CD4-positive, alpha-beta T cell treated with Interleukin-12 subunit alpha and Interleukin-12 subunit beta, for 1 hour (primary cell): Measurements from ENCODE around the gene ANO1.
"Not testable (repeated sequence)": the region's sequence is repeated elsewhere in the genome, so short reads cannot be mapped to it uniquely, and the experiment has no call there.

ENCODE experiments used
- DNase-seq: peaks from one replicate; pipeline ENCODE4 v3.0.0-alpha.2; 2020

The ANO1 gene

DNA sequence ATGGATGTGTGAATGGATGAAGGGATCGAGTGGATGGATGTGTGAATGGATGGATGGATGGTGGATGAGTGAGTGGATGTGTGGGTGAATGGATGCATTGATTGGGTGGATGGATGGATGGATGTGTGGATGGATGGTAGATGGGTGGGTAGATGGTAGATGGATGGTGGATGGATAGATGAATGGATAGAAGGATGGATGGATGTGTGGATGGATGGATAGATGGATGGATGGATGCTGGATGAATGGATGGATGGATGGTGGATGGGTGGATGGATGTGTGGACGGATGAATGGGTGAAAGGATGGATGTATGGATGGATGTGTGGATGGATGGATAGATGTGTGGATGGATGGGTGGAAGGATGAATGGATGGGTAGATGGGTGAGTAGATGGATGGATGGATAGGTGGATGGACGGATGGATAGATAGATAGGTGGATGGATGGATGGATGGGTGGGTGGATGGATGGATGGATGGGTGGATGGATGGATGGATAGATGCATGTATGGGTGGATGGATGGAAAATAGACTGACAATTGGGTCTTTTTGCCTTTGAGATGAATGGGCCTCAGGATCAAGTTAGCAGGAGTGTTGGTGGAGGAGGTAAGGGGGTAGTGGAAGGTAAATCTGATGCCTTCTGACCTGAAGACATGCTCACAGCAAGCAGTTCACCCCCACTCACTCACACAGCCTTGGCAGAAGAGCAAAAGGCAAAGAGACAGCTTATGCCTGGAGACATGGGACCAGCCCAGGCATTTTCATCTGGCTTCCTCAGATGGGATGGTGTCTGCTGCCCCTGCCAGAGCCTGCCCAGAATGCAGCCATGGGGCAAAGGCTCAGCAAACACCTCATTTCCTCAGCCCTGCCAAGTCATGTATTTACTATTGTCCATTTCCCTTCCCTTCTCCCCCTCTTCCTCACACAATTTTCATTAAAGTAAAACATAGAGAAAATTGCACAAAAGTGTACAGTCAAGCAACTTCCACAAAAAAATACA, 117.0 kb downstream of the ANO1 start:
- no peak for DNase-seq

DNA sequence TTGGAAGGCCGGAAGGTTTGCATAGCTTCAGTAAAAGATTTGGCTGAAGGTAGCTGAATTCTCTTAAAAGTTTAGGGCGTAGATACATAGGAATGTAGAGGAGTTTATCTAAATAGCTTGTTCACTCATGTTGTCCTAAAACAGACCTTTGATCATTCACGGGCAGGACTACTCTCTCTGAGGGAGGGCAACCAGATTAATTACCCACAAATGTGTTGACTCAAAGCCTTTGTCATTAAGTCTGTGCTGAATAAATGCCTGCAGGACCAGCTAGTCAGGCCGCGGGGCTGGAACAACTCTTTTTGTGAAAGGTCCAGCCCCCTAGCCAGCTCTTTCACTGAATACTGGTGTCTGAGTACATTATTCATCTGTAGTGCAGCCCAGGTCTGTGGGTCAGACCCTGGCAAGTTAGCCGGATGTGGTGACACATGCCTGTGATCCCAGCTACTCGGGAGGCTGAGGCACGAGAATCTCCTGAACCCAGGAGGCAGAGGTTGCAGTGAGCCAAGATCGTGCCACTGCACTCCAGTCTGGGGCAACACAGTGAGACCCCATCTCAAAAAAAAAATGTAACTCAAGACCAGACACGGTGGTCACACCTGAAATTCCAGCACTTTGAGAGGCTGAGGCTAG, 122.2 kb downstream of the ANO1 start:
- no peak for DNase-seq

DNA sequence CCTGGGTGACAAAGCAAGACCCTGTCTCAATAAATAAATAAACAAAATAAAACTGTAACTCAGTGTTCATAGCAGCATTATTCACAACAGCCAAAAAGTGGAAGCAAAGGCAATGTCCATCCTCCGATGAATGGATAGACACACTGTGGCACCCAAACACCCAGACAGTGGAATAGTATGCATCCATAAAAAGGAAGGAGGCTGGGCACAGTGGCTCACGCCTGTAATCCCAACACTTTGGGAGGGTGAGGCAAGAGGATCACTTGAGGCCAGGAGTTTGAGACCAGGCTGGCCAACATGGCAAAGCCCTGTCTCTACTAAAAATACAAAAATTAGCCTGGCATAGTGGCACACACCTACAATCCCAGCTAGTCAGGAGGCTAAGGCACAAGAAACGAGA, 122.9 kb downstream of the ANO1 start:
- not testable (repeated sequence) for DNase-seq

DNA sequence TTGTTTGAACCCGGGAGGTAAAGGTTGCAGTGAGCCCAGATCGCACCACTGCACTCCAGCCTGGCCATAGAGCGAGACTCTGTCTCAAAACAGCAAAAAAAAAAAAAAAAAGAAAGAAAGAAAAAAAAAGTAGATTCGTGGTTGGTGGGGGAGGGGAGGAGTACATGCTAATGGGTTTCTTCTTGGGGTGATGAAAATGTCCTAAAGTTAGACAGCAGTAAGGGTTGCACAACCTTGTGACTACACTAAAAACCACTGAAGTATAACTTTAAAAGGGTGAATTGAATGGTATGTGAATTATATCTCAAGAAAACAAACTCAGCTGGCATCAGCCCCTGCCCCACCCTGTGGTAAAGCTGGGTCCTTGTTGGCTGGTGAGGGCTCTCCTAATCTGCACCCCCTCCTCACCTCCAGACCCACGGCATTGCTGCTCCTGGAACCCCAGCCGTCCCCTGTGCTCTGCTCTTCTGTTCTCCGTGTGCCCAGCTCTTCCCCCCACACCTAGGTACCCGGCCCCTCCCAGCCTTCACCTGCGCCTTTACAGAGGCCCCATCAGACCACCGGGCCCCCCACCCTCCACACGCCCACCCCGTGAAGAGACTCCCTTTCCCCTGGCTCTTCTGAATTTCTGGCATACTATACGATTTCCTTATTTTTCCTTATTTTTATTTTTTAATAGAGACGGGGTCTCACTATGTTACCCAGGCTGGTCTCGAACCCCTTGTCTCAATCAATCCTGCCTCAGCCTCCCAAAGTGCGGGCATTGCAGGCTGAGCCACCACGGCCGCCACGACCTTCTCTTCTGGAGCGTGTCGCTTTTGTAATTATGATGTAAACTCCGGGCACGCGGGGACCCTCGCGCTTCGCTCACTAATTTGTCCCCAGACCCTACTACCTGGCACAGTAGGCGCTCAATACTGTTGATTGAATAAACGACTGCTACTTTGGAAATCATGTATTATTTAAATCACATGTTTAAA, 124.1 kb downstream of the ANO1 start:
- no peak for DNase-seq

DNA sequence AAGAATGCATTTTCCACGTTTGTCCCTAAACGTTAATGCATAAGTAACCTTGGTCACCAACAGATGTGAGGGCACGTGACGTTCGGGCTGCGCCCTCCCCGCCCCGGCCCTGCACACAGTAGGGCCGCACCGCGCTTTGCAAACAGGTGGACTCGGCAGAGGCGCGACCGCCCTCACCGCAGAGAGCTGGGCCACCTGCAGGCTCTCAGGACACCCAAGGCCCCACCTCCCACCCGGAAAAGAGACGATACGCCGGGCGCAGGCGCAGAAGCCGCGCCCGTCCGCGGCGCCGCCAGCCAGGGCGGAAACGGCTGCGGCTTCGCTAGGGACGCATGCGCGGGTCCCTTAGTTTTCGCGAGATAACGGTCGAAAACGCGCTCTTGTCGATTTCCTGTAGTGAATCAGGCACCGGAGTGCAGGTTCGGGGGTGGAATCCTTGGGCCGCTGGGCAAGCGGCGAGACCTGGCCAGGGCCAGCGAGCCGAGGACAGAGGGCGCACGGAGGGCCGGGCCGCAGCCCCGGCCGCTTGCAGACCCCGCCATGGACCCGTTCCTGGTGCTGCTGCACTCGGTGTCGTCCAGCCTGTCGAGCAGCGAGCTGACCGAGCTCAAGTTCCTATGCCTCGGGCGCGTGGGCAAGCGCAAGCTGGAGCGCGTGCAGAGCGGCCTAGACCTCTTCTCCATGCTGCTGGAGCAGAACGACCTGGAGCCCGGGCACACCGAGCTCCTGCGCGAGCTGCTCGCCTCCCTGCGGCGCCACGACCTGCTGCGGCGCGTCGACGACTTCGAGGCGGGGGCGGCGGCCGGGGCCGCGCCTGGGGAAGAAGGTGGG, 125.0 kb downstream of the ANO1 start, which contains the start of gene FADD:
TSS of gene FADD (plus strand) at position 377 of the 831 bp plus-strand sequence. CDS start at position 541, 164 bp downstream.
- DNase-seq, result peak; percentile 94

DNA sequence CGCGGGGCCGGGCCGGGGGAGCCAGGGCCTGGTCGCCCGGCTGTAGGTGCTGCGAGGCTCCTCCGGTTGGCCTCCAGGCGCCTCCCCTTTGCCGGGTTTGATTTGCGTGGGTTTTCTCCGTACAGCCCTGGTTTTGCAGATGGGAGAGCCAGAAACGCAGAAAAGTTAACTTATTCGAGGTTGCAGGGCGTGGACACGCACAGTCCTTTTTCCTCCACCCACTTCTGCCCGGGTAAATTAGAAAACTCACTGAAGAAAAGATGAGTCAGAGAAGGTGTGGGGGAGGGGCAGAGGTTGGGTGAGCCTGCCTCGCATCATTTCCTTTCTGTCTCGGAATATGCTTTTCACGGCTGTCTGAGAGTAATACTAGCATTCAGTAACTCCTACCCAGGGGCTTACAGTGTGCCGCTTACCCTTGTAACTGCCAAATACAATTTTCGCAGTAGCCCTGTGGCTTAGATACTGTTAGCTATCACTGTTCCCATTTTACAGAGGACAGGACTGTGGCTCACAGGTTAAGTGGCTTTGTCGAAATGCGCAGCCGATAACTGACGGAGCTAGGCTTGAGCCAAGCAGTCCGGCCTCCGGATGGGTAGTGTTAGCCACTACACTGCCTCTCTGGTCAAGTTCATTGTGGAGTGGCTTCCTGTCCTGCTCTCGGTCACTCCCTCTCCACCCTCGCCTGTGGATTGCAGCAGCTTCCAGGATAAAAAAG, 125.8 kb downstream of the ANO1 start:
- peak; percentile 91 for DNase-seq

DNA sequence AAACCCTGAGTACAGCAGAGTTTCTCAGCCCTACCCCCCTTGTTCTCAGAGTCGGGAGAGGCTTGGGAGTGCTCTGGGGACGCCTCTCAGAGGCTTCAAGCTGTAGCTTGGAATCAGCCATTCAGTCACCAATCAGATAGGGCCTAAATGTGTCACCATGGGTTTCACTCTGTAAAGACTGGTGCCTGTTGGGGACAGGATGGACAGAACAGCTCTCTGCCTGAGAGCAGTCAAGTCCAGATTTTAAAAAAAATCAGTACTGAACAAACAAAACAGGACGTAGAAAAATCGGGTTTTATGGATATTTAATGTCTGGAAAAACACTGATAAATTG, 126.3 kb downstream of the ANO1 start:
- peak; percentile 24 for DNase-seq

DNA sequence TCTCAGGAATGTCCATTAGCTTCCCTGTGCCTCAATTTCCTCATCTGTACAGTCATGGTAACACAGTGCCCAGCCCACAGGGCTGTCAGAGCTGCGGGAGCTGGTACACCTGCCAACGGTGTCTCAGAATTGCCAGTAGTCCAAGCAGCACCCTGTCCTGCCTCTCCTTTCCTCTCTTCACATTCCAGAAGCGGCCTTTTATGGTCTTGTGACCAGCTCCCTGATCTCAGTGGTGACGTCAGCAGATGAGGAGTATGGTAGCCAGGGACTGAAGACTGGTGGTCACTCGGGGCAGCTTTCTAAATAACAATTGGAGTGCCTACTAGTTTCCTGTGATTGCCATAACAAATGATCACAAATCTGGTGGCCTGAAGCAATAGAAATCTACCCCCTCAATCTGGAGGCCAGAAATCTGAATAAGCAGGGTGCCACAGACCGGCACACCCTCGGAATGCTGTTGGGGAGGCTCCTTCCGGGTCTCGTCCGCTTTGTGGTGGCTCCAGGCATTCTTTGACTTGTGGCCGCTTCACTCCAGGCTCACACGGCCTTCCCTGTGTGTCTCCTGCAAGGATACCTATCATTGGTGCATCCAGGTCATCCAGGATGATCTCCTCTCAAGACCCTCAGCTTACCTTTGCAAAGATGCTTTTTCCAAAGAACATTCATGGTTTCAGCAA, 127.1 kb downstream of the ANO1 start:
- no peak for DNase-seq

DNA sequence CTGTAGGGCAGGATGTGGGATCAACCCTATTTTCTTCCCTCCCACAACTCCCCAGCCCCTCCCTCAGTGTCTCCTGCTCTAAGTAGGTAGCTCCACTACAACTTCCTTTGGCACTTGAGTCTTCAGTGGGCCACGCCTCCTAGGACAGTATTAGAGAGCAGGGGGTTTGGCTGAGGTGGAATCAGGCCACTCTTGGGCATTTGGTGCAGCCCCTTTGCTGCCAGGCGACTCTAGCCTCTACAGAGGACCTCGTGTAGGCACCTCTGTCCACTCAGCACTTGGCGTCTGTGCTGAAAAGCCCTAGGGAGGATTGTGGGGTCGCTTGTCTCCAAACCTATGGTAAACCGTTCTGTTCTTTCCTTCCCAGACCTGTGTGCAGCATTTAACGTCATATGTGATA, 127.6 kb downstream of the ANO1 start:
- DNase-seq, result no peak

DNA sequence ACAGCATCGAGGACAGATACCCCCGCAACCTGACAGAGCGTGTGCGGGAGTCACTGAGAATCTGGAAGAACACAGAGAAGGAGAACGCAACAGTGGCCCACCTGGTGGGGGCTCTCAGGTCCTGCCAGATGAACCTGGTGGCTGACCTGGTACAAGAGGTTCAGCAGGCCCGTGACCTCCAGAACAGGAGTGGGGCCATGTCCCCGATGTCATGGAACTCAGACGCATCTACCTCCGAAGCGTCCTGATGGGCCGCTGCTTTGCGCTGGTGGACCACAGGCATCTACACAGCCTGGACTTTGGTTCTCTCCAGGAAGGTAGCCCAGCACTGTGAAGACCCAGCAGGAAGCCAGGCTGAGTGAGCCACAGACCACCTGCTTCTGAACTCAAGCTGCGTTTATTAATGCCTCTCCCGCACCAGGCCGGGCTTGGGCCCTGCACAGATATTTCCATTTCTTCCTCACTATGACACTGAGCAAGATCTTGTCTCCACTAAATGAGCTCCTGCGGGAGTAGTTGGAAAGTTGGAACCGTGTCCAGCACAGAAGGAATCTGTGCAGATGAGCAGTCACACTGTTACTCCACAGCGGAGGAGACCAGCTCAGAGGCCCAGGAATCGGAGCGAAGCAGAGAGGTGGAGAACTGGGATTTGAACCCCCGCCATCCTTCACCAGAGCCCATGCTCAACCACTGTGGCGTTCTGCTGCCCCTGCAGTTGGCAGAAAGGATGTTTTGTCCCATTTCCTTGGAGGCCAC, 128.3 kb downstream of the ANO1 start:
- DNase-seq, result no peak

DNA sequence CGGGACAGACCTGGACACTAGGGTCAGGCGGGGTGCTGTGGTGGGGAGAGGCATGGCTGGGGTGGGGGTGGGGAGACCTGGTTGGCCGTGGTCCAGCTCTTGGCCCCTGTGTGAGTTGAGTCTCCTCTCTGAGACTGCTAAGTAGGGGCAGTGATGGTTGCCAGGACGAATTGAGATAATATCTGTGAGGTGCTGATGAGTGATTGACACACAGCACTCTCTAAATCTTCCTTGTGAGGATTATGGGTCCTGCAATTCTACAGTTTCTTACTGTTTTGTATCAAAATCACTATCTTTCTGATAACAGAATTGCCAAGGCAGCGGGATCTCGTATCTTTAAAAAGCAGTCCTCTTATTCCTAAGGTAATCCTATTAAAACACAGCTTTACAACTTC, 128.9 kb downstream of the ANO1 start:
- DNase-seq, result no peak

DNA sequence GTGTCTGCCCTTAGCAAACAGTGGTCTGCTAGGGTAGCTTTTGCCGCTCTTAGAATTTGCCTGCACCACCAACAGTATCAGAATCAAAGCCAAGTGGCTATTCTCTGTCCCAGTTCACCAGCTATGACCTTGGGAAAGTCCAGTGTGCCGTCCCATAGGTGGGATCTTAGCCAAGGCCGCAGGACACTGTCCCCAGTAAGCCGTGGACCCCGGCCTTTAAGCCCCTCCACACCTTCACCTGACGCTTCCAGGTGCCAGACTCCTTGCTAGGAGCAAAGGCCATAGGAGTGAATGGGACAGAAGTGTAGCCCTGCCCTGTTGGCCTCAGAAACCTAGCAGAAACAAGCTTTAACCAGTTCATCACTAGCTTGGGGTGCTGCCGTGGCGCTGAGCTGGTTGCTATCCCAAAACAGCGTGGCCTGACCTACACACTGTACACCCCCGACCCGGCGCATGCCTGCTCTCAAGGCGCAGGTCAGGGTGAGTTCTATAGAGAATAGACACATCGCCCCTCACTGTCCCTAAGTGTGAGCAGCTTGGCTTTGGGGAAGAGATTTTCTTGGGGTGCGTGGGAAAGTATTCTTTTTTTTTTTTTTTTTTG, 129.5 kb downstream of the ANO1 start:
- DNase-seq, result no peak

DNA sequence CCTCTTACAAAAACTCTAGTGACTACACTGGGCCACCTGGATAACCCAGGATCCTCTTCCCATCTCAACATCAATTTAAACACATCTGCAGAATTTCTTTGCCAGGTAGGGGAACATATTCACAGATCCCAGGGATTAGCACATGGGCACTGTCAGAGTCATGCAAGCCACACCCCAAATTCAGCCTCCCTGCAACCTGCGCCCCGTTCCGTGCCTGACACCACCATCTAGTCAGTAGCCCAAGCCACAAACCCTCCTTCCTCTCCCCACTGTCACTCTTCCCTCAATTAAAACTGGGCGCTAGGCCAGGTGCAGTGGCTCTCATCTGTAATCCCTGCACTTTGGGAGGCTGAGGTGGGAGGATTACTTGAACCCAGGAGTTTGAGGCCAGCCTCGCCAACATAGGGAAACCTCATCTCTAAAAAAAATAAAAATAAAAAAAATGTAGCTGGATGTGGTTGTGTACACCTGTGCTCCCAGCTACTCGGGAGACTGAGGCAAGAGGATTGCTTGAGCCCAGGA, 131.3 kb downstream of the ANO1 start:
- no peak for DNase-seq

DNA sequence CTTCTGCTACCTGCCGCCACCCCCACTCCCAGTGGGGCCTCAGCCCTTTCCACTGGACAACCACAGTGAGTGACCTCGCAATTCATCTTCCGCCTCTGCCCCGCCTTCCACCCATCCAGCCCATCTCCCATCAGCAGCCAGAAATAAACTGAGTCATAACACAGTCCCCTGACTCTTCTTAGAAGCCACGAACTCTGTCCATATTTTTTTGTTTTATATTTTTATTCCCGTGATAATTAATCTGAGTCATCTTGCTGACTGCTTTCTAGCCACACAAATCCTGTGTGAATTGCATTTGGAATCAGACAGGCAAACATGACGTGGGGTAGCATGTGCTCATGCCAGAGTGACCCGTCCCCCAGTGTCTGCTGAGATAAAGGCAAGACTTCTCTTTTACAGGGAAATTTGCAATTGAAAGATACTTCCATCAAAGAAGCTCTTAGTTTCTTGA, 132.0 kb downstream of the ANO1 start:
- no peak for DNase-seq

DNA sequence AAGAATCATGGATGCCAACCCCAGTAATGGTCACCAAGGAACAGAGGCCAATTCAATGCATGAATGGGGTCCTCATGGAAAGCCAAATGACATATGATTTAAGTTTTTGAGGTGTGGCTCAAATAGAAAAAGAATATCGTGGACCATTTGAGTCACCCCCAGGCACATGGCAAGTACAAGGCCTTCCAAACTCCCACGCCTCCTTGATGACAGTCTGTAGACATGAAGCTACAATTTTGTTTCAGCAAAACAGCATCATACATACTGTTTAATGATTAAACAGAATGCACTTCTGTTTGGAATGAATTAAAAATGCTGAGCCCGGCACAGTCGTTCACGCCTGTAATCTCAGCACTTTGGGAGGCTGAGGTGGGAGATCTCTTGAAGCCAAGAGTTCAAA, 132.4 kb downstream of the ANO1 start:
- no peak for DNase-seq

DNA sequence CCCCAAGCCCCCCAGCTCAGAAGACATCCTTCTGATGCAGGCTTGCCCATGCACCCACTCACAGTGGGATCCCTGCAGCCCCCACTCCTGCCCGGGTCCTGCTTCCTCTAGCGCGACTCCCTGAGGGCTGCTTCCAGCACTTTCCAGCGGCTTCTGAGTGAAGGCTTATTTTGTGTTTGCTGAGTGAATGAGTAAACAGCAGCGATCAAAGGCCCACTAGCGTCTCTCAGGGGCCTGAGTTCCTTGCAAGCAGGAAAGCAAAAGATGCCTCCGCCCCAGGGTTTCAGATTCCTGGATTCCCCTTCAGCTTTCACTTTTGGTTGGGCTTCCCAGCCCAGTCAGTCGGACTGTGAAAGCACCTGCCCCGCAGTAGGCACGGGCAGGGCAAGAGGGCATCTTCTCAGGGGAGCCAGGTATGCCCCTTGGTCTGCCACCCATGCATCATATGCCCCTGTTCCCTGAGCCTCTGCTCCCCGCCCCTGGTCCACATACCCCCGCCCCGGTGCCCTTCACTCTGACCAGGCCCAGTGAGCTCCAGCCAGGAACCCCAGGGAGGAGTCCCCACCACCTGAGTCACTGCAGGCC, 134.2 kb downstream of the ANO1 start:
- no peak for DNase-seq

DNA sequence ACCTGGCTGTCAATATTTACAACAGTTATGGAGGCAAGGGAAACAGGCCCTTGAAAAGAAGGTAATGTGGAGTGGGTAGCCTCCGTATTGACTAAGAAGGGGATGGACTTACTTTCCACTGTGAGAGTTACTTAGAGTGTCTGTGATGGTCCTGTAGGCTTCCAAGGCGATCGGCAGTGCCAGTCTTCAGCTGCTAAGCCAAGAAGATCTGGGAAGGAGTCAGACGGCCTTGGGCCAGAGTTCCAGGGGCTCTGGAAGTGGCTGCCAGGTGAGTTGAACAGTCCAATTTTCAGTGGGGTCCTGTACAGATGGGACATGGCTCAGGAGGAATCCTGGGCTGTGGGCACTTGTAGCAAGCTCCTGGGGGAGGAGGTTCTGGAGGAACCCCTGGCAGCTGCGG, 139.3 kb downstream of the ANO1 start:
- DNase-seq, result not testable (repeated sequence)

DNA sequence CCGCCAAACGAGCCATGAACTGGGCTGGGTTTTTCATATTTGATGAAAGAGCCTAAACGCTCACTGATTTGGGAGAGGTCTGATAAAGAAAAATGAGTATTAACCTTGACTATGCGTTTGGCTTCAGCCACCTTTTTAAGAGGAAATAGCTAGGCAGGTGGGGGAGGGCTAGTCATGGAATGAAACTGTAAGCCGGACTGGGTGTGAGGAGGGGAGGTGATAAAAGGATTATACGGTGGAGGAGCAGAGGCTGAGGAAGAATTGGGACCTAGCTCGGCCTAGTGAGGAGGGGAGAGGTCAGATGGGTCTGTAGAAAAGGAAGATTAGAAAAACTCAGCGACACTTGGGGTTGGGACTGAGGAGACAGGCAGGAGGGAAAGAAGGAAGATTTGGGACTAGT, 140.0 kb downstream of the ANO1 start:
- not testable (repeated sequence) for DNase-seq

DNA sequence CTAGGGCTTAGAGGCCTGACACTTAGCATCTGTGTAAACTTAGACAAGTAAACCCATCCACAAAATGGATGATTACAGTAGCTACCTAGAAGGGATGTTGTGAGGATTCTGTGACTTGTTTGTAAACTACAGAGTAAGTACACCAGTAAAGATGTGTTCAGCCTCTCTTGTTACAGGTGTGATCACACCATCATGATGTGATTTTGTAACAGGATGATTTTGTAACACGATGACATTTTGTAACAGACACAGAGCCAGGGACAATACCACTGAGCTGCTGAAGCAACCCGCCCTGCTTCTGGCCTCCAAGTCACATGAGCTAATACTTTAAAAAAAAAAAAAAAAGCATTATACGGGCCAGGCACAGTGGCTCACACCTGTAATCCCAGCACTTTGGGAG, 142.0 kb downstream of the ANO1 start:
- DNase-seq, result no peak
